ENCODE results near the gene TMED10. TPM values are rescaled to one million over a fixed set of nuclear protein-coding genes. Genes with fewer than 3 reads are reported as not detected.
A peak's percentile ranks its signal among the peaks of the same experiment; 100 is the strongest.

The TMED10 gene
- total RNA-seq, 4 donors from 2014 or later = 189 to 372 (median 341) TPM

GRCh38 chr14:75205591-75205990 is 29.2 kb upstream of the TMED10 start:
- DNase-seq (ENCODE audit: low spot score) (no peak), ATAC-seq (ENCODE audit: low FRiP score) (peak; percentile 48)
- no peak for TF ChIP-seq CTCF (IDR thresholded peaks at IDR 0.05)

GRCh38 chr14:75204116-75204515 is 27.7 kb upstream of the TMED10 start:
- no peak for ATAC-seq (ENCODE audit: low FRiP score)
- DNase-seq (ENCODE audit: low spot score) = no peak
- TF ChIP-seq CTCF (IDR thresholded peaks at IDR 0.05) = no peak

GRCh38 chr14:75202657-75203056 is 26.2 kb upstream of the TMED10 start:
- no peak for TF ChIP-seq CTCF (IDR thresholded peaks at IDR 0.05)
- no peak for DNase-seq (ENCODE audit: low spot score)
- ATAC-seq (ENCODE audit: low FRiP score) = no peak

GRCh38 chr14:75201087-75201486 is 24.7 kb upstream of the TMED10 start:
- no peak for TF ChIP-seq CTCF (IDR thresholded peaks at IDR 0.05)
- DNase-seq (ENCODE audit: low spot score) (no peak), ATAC-seq (ENCODE audit: low FRiP score) (no peak)

GRCh38 chr14:75200451-75200850 is 24.0 kb upstream of the TMED10 start:
- no peak for ATAC-seq (ENCODE audit: low FRiP score)
- no peak for DNase-seq (ENCODE audit: low spot score)
- no peak for TF ChIP-seq CTCF (IDR thresholded peaks at IDR 0.05)

GRCh38 chr14:75198291-75198933 is 22.0 kb upstream of the TMED10 start:
- TF ChIP-seq CTCF (IDR thresholded peaks at IDR 0.05) = no peak
- DNase-seq (ENCODE audit: low spot score) (no peak), ATAC-seq (ENCODE audit: low FRiP score) (no peak)

GRCh38 chr14:75197338-75197737 is 20.9 kb upstream of the TMED10 start:
- ATAC-seq (ENCODE audit: low FRiP score) (no peak), DNase-seq (ENCODE audit: low spot score) (no peak)
- no peak for TF ChIP-seq CTCF (IDR thresholded peaks at IDR 0.05)
